ENCODE results near the gene PDE4A.

The PDE4A gene

GRCh38 chr19:10468133-10468532 is 47.8 kb downstream of the PDE4A start:
- no peak for DNase-seq

DNA sequence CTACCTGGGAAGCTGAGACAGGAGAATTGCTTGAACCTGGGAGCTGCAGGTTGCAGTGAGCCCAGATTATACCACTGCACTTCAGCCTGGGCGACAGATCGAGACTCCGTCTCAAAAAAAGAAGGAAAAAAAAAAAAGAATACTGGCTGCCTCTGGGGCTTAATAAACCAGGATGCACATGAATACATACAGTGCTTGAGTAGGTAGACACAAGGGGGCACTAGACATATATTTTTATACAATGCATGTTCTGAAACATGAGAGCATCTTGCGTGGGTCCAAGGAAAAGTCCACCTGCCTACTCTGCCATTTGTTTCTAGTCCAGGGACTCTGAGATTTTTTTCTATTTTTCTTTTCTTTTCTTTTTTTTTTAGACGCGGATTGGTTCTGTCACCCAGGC is 51.6 kb downstream of the PDE4A start:
- peak; percentile 11 to 62 for DNase-seq

DNA sequence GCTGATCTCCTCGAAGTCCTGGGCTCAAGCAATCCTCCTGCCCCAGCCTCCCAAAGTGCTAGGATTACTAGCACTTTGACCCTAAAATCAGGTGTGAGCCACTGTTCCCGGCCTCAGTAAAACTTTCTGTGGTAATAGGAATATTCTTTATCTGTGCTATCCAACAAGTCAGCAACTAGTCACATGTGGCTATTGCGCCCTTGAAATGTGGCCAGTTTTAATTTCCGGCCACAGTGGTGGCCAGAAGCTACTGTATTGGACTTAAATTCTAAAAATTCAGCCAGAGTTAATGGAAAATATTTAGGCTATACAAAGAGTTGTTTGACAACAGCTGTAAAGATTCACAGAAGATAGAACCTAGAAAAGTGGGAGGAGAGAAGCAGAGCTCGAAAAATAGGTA is 52.9 kb downstream of the PDE4A start:
- DNase-seq: no peak

- DNase-seq: no peak
Measured at GRCh38 chr19:10474962-10475451, 54.7 kb downstream of the PDE4A start.

DNA sequence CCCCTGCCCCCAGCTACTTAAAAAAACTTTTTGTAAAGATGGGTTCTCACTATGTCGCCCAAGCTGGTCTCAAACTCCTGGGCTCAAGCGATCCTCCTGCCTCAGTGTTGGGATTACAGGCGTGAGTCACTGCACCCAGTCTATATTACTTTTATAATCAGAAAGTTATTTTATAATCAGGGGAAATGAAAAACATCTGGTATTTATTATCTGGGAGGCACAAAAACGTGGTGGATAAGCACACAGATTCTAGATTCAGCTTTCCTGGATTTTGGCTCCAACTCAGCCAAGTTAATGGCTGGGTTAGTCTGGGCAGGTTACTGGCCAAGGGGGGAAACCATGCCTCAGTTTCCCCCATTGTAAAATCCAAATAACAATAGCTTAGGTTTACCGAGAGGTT is 58.1 kb downstream of the PDE4A start:
- DNase-seq: no peak

DNA sequence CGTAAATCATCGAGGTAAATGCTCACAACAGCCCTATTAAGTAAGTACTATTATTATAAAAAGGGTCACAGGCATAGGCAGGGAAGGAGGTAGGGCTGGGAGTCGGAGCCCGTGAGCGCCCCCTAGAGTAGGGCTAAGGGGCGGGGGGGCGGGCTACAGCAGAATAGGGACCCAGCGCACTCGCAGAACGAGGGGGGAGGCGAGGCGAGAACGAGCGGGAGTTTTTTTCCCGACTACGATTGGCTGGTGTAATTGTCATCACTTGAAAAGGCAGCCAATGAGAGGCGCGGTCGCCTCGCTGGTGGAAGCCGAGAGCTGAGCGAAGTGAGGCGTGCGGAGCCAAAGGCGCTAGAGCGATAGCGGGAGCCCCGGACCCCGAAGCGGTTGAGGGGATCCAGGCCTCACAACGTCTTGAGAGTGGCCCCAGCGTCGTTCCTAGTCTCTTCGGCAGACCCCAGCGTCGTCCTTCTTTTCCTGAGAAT is 58.6 kb downstream of the PDE4A start:
- peak; percentile 72 to 86 for DNase-seq

DNA sequence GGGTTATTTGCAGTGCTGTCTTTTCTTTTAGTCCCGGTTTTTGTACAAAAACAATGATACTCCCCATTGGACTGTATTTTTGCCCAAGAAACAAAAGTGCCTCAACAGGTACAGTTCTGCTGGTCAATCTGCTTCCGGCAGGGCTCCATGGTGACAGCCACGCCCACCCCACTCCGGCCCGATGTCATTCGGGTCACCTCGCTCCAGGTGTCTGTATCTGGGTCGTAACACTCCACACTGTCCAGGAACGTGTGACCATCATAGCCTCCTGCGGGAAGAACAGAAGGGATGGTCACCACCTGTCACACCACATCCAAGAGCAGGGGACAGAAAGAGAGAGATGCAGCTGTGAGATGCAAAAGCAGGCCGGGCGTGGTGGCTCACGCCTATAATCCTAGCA is 66.2 kb downstream of the PDE4A start:
- DNase-seq: no peak

GRCh38 chr19:10491472-10492047 is 71.2 kb downstream of the PDE4A start:
- DNase-seq: no peak

GRCh38 chr19:10497371-10497770 is 77.0 kb downstream of the PDE4A start:
- DNase-seq: no peak

GRCh38 chr19:10499550-10500246 is 79.4 kb downstream of the PDE4A start:
- DNase-seq: no peak

DNA sequence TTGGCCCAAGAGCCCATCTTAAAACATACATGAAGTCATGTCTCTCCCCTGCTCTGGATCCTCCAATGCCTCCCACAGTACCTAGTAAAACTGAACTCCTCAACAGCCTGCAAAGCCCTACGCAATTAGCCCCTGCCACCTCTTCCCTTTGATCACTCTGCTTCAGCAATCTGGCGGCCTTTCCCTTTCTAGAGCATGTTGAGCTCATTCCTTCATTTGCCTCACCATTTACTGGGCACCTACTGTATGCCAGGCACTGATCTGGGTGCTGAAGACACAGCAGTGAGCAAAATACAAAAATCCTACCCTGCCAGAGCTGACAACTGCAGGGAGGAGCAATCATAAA is 79.9 kb downstream of the PDE4A start:
- DNase-seq: no peak

DNA sequence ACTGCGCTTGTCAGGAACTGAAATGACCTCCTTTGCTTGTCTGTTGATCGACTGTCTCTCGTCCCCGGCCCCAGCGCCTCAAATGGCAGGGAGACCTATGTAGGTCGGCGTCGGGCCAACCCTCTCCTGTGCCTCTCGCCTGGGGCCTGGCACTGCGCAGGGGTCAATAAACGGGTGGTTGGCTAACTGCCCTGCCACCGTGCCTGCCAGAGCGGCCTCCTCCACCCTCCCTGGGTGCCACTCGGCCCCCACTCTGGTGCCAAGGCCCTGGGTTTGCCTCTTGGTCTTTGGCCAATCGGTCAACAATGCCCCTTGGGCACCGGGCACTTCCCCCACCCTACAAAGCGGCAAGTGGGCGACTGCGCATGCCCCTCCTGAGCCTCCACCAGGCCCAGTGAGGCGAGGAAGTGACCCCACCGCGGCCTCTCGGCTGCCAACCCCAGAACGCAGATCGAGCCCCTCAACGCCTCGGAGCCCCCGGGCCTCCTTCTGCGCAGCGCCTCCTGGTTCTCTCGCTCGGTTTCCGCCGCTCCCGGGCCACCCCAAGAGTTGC is 81.7 kb downstream of the PDE4A start:
- peak; percentile 31 to 54 for DNase-seq

DNA sequence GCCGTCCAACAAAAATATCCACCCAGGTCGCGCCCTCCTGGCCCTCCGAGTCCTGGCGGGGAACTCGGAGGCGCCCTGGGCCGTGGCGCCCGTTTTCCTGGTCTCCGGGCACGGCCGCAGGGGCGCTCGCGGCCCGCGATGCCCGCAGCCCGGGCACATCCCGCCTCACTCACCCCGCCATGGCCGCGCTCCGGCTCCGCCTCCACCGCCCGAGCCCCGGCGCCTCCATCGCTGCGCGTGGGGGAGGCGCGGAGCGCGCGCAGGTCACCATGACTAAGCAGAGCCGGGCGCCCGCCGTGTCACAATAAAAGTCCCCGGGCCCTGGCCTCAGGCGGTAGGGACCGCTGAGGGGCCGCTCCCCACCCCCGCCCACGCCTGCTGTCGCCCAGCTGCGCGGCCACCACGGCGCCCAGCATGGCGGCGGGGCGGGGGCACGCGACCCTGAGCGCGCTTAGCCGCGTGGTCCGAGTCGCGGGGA is 82.2 kb downstream of the PDE4A start:
- DNase-seq: peak in 1 of 2 experiments; percentile 93

DNA sequence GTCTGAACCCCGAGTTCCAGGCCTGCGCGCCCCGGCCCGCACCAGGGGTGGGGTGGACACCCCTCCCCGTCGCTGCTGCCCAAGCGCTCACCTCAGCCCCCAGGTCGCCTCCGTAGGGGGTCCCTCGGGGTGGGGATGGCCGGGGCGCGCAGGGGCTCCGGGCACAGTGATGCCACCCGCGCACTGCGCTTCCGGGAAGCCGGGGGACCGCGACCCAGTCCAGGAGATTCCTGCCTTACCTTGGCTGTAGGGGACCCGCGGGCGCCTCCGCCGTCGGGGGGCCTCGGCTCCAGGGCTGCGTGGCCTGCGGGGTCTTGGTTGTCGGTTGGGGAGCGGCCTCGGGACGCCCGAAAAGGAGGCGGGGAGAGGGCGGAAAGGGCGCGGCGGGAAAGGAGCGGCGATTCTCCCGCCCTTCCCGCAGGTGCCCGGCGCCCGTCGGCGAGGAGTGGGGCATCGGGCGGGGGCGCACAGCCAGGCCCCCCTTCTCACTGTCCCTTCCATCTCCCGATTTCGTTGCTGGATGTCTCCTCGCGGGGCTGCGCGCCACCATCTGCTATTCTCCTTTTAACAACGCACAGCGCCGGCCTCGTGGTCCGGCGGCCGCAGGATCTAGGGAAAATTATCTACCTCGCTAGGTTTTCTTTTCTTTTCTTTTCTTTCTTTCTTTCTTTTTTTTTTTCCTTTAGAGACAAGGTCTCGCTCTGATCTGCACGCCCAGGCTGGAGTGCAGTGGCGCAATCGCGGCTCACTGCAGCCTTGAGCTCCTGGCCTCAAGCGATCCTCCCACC is 82.9 kb downstream of the PDE4A start, which contains the start of gene KEAP1:
Gene KEAP1, minus strand, starts transcription at position 355 of the 788 bp plus-strand sequence. CDS start 3,323 bp downstream, outside the sequence.
- DNase-seq: peak in 1 of 2 experiments; percentile 59

GRCh38 chr19:10505583-10506229 is 85.4 kb downstream of the PDE4A start:
- peak; percentile 18 to 59 for DNase-seq

DNA sequence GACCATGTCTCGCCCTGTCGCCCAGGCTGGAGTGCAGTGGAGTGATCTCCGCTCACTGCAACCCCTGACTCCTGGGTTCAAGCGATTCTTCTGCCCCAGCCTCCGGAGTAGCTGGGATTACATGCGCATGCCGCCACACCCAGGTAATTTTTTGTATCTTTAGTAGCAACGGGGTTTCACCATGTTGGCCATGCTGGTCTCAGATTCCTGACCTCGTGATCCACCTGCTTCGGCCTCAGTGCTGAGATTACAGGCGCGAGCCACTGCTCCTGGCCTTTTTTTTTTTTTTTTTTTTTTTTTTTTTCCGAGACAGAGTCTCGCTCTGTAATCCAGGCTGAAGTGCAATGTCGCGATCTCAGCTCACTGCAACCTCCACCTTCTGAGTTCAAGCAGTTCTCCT is 87.7 kb downstream of the PDE4A start:
- DNase-seq: no peak

DNA sequence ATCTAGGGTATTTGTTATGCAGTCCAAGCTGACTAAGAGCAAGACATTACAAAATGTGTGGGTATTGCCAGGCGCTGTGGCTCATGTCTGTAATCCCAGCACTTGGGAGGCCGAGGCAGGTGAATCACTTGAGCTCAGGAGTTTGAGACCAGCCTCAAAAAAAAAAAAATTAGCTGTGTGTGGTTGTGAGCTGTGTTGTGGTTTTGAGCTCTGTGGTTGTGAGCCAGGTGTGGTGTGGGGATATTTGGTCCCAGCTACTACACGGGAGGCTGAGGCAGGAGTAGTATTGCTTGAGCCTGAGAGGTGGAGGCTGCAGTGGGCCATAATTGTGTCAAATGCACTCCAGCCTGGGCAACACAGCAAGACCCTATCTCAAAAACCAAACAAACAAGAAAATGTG is 88.4 kb downstream of the PDE4A start:
- no peak for DNase-seq

DNA sequence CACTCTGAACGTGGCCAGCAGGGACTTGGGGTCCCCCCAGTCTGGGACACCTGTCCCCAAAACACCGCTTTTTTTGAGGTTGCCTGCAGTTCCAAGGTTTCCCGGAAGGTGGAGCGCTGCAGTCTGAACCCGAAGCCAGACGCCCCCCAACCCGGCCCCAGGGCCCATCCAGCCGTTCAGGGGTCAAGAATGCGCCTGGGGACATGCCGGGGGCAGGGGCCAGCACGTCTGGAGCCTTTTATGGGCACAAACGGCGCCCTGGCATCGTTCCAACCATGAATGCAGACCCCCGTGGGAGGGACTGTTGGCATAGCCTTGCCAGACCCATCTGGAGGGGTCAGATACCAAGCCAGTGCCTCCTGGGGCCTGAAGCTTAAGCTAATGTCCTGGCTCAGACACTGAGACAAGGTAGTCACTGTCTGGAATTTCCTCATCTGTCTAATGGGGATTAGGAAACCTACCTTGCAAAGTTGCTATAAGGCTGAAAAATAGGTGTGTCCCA is 90.0 kb downstream of the PDE4A start:
- no peak for DNase-seq

GRCh38 chr19:10513223-10513622 is 92.9 kb downstream of the PDE4A start:
- no peak for DNase-seq

DNA sequence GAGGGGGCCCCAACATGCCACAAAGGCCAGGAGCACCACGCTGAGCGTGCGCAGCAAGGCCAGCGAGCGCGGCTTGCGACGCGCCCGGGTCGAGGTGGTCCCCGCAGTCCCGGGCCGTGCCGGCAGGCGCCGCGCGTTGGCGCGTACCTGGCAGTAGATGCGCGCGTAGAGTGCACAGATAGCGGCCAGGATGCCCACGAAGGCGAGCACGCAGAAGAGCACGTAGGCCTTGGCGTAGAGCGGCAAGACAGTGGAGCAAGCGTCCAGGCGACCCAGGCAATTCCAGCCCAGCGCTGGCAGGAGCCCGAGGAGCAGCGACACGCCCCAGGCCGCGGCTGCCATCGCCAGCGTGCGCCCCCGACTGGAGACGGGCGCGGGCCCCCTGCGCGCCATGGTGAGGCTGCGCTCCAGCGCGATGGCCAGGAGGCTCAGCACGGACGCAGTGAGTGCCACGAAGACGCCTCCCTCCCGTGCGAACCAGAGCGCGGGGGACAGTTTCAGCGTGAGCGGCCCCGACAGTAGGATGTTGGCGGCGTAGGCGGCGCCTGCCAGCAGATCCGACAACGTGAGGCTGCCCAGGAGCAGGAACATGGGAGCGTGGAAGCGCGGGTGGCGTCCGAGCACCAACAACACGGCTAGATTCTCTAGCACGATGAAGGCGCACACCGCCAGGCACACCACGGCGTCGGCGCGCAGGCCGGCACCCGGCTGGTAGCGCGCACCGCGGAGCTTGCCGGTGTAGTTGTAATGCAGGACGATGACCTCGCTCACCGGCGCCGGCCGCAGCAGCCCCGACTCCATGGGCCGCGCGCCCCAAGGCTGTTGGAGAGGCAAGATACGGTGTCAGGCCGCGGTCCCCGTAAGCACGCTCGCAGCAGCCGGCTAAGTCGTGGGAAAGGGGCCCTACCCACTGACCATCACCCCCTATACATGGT is 94.1 kb downstream of the PDE4A start:
- no peak for DNase-seq

DNA sequence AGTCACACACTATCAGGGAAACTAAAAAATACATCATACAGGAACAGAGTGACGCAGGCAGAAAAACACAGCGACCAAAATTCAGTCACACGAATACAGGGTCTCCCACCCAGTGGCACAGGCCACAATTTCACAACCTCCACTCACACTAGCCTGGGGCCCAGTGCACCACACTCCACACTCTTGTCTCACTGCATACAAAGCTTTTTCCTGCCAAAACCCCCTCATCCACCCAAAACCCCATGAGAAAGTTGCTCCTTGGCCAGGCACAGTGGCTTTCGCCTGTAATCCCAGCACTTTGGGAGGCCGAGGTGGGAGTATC is 95.7 kb downstream of the PDE4A start:
- DNase-seq: no peak
